HG02852 (cell line): ENCODE data around the gene SPRR5.

ENCODE experiments used
- ATAC-seq: cut with Tn5 transposase; IDR thresholded peaks from one replicate; pipeline ENCODE4 v1.9.1; 2021; ENCODE audit warnings: mild to moderate bottlenecking, moderate library complexity; ENCODE audit not compliant: unreplicated experiment

Gene SPRR5, protein sequence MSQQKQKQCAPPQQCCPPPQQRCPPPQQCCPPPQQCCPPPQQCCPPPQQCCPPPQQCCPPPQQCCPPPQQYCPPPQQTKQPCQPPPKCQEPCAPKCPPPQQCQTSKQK

DNA sequence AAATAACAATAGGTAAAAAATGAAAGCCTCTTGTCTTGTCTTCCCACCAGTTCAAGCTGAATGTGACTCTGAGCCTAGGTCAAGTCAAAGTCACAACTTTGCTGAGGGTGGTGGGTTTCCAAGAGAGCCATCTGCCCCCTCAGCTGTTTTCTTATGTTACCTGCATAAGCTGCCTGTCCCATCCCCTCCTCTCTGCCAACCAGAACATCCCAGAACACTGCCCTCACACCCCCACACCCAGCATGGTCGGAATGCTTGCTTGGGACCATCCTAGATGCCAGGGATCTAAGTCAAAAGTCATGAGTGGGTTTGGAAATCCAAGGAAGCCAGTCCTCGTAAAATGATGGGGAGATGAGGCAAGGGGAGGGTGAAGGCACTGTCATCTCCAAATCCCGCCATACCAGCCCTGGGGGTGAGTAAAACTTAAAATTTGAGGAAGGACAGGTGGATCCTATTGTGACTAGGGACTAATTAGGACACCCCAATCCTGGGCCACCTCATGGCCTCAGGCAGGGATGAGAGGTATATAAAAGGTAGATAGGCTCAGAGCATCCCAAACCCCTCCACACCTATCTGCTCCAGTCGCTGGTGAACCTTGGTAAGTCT, at the start of gene SPRR5:
SPRR5 (plus strand) TSS at position 556 of the 606 bp plus-strand sequence. CDS start 1,349 bp downstream, outside the sequence.
- no peak for ATAC-seq

DNA sequence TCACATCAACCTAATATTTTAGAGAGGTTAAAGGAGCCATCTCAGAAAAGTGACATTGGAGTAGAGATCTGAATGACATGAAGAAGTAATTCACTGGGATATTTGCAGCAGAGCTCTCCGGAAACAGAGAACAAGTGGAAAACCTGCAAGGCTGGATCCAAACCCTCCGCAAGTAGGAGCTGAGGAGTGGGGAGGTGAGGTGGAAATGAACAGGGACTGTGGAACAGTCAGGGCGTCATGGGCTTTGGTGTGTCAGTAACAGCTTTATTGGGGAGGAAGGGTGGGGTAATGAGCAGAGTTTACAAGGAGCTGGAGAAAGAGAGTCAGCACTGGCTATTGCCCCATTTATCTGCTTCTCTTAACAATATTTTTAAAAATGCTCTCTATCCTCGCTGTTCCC, 48.0 kb upstream of the SPRR5 start:
- ATAC-seq, result no peak

DNA sequence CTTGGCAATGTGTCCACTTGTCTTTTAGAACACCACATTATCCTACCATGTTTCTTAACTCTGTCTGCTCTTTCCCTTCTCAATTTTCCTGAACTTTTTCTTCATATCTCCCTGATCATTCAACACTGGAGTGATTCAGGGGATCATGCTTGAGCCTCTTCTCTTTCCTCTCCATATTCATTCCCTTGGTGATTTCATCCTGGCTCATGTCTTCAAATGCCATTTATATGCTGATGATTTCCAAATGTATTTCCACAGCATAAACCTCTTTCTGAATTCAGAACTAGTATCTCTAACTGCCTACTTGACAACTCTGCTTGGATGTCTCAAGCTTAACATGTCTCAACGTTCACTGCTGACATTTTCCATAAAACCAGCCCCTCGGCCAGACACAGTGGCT, 47.1 kb upstream of the SPRR5 start:
- no peak for ATAC-seq

DNA sequence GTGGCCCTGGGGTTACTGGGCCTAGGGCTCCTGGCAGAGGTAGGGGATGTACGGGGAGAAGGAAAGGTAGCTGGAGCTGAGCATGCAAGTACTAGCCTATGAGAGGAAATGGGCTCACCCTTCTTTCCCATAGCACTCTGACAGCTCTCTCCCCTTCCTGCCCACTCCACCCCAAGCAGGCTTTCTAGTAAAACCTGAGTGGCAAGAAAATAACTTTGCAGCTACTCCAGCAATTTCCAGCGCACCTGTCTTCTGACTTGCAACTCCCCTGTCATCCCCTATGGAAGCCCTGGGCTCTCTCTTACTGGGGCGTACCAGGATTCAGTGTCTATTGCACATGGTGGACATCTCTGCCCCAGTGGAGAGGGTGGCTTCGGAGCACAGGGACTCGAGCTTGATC, 45.4 kb upstream of the SPRR5 start:
- no peak for ATAC-seq

DNA sequence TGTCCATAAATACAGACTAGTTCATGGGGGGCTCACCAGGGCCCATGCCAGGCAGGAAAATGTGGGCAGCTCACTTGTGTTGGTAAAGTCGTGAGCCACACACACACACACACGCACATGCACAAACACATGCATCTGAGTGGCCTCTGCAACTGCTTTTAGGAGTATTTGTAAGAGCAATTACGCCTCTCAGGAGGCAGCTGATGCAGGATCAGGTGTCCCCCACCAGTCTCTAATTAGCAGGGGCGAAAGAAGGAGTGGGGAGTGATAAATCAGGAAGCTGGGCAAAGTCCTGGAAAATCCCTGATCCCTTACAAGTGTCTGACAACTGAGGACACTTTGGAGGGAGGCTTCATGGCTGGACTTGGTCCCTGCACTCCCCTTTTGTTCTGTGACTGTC, 44.4 kb upstream of the SPRR5 start:
- no peak for ATAC-seq

DNA sequence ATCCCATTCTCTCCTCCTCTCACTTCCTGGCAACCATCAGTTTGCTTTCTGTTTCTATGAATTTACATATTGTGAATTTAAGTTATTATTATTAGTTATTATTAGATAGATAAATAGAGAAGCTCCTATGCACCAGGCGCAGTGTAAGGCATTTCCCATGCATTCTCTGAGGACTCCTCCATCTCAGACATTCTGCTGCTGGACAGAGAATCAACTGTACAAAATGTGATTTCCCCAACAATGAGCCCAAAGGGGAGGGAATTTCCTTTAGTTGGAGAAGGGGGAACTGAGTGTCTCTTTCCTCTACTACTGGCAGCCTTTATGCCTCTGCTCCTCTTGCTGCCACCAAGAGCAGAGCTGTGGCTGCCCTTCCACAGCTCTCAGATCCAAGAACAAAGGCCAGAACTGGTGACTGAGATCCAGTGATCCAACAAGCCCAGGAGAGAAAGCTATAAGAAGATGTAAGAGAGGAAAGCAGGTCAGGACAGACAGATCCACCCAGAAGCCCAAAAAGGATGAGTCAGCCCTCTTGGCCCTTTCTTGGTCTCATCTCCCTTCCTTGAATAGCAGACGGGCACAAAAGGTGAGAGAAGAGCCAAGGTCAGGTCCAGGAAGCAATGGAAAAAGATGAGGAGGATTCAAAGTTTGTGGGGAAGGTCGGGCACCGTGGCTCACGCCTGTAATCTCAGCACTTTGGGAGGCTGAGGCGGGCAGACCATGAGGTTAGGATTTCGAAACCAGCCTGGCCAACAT, 42.1 kb upstream of the SPRR5 start:
- no peak for ATAC-seq

DNA sequence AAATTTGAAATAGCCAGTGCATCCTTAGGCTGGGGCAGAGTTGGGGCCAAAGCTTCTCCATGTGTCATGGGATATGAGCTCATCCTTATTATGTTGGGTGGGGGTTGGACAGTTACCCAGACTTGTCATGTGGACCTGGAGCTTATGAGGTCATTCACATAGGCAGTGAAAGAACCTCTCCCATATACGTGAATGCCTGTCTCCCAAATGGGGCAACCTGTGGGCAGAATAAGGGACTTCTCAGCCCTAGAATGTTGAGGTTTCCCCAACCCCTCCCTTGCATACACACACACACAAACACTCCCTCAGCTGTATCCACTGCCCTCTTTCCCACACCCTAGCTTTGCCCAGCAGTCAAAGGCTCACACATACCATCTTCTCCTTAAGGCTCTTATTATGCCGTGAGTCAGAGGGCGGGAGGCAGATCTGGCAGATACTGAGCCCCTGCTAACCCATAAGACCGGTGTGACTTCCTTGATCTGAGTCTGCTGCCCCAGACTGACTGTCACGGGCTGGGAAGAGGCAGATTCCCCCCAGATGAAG, 40.9 kb upstream of the SPRR5 start:
- ATAC-seq, result no peak

DNA sequence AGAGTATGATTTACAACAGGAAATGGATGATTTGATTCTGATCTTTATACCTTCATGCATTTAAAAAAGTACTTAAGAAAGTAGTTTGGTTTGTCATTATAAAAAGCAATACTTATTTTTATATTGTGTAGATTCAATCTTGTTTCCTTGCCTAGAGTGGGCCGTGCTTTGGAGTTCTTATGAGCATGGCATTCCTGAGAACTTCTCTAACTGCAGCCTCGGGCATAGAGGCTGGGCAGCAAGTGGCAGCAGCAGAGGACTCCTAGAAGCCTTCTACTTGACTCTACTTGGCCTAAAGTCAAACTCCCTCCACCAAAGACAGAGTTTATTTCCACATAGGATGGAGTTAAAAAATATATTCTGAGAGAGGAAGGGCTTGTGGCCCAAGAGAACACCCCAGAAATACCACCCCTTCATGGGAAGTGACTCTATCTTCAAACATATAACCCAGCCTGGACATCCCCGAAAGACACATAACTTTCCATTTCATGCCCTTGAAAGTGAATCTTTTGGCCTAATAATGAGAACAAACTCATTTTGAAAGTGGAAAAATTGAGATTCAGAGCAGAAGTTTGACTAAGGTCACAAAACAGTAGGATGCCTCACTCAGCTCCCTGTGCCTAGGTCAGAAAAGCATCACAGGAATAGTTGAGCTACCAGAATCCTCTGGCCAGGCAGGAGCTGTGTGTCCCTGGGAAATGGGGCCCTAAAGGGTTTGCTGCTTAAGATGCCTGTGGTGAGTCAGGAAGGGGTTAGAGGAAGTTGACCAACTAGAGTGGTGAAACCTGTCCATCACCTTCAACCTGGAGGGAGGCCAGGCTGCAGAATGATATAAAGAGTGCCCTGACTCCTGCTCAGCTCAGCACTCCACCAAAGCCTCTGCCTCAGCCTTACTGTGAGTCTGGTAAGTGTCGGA, 39.1 kb upstream of the SPRR5 start, which contains the start of gene IVL:
IVL (plus strand) TSS at position 861 of the 916 bp plus-strand sequence. CDS start 1,252 bp downstream, outside the sequence.
- ATAC-seq, result peak; percentile 71

DNA sequence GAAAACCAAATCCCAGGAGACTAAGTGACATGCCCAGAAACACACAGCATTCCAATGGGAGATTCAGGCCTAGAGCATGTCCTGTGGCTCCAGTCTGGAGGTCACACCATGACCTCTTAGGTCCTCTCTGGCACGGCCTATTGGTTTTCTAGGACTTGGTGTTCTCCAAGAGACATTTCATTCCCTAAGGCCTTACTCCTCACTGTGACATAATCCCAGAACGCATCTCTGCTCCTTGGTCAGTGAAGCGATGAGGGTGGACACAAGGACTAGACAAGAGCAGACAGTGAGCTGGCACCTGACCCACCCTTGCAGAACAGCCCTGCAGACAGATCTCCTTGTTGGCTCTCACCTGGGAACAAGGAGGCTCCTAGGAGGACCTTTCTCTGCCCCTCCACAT, 37.8 kb upstream of the SPRR5 start:
- no peak for ATAC-seq

DNA sequence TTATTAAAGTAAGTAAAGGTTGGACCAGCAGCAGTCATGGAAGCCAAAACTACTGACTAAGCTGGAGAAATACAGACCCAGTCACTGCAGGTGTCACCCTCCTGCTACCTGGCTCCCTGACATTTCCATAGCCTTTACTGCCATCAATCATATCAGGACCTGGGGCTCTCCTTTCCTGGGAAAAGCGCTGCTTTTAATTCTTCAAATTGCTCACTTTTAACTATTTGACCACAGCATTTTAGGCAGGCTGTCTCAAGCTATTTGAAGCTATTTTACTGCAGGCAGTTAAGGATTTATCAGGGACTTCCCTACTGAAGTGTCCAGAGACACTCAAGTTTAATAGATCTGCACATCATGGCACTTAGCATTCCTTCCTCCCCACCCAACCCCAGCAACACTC, 34.5 kb upstream of the SPRR5 start:
- ATAC-seq, result no peak

DNA sequence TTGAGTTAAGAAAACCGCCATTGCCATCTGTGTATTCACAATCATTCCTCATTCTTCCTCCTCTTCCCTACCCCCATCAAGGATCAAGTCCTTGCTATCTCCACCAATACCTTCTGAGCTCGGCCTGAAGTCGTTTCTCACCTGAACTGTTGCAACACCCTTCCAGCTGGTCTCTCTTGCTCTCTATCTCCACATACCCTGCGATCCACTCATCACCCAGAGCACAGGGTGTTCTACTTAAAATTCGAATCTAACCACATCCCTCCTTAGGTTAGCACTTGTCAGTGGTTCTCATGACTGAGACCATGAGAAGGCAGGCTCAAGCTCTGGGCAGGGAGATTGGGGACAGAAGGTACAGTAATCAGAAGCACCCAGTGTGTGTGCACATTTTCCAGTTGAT, 34.1 kb upstream of the SPRR5 start:
- no peak for ATAC-seq

DNA sequence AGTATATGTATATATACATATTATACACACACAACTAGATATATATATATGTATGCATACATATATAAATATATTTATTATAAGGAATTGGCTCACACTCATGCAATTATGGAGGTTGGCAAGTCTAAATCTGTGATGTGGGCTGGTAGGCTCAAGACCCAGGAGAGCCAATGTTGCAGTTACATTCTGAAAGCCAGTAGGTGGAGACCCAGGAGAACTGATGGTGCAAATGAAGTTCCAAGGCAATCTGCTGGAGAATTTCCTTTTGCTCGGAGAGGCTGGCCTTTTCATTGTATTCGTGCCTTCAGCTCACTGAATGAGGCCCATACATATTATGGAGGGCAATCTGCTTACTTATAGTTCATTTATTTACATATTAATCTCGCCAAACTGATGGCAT, 29.2 kb upstream of the SPRR5 start:
- no peak for ATAC-seq

DNA sequence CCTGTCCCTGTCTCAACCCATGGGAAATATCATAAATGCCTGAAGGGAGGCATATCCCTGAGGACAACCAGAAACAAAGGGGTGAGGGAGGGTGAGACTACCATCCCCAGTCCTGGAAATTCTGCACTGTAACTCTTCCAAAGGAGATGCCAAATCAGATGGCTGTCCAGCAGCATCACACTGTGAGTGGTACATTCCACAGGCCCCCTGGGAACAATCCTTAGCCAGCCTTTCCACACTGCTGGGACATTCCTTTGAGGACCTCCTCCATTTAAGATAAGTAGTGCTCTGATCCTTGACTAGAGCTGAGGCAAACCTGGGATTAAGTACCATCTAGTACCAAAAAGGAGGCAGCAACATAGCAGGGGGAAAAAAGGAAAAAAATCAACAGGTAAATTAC, 27.9 kb upstream of the SPRR5 start:
- no peak for ATAC-seq

DNA sequence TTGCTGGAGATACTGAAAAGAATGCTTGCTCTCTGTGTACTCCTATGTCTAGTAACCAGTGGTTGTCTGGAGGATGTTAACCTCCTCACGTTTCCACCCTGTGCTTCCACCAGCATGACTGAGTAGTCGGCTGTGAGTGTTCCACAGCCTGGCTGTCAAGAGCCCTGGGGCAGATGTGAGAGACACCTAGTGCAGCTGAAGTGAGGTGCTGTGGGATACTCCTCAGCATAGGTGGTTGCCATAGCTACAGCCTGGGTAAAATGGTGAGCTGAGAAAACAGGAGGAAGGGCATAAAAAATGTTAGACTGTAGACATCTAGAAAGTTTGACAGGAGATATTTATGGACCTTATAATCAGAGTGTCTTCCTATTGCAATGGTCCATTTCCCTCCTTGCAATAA, 22.8 kb upstream of the SPRR5 start:
- no peak for ATAC-seq

DNA sequence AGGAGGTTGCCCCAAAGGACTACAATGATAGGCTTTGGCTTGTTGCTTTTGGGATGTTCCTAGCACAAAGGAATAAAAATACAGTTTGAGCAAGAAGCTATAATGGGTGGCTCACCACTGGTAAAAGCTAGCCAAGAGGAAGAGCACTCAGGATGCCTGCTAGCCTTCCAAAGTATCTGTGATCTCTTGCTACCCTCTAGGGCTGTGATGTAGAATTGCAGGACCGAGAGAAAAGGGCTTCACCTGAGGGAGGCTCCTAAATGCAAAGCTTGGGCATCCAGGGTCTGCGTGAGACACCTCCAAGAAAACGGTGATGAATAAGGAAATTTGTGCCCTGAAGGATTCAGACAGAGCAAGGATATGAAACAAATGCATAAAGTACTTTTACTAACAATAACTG, 20.9 kb upstream of the SPRR5 start:
- ATAC-seq, result peak; percentile 52

DNA sequence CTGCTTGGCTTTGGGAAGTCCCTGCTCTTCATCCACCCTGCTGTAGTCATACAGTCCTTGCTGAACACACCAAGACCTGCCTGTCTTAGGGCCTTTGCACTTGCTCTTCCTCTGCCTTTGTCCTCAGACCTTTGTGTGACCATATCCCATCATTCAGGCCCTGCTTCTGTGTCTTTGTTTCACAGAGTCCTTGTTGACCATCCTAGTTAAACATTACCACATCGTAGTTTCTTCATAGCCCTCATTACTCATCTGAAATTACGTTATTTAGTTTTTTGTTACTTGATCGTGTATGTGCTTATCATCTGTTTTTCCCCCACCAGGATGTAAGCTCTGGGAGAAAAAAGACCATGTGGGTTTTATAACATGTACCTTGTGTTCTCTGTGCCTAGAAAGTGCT, 18.3 kb upstream of the SPRR5 start:
- ATAC-seq, result no peak

DNA sequence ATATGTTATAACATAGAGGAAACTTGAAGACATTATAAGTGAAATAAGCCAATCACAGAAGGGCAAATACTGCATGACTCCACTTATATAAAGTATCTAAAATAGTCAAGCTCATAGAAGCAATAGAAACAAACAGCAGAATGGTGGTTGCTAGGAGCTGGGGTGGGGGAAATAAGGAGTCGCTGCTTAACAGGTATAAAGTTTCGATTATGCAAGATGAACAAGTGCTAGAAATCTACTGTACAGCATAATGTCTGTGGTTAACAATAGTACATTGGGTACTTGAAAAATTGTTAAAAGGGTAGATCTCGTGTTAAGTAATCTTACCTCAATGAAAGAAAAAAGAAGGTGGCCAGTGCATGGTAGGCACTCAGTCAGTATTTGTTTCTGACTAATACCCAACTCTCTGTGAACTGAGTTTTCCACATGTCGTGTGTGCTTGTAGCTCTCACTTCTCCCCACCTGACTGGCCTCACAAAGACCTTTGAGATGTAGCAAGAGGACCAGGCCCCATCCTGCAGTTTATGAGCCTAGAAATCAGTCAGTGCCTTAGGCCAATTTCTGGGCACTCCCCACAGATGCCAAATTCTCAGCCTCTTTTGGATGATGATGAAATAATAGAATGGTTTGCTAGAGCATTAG, 14.7 kb upstream of the SPRR5 start:
- no peak for ATAC-seq

DNA sequence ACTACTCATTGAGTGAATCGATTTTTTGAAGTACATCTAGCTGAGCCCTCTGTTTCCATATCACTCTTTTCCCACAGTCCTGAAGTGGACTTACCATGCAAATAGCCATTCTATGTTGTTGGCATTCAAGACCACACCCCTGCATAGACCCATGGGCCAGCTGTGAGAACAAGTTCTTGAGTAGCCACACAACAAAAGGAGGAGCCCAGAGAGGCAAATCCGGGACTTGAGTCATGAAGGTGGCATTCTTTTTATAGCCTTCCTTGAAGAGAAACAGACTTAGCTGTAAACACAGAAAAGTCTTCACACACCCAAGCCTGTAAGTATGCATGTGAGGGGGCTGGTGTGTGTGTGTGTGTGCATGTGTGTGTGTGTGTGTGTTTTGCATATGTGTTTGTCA, 13.8 kb upstream of the SPRR5 start:
- ATAC-seq, result no peak

DNA sequence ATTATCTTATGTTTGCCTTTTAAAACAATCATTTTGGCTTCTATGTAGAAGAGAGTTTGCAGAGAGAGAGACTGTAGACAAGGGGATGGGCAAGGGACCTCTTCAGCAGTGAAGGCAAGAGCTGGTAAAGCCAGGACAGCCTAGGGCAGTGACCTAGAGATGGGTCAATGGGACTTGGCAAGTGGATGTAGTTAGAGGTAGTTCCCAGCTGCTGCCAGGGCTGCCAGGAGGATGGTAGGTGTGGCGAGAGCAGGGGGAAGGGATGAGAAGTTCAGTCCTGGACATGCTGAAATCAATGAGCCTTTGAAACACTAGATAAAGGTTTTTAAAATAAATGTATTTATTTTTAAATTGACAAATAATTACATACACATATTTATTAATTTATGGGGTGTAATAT, 6.4 kb upstream of the SPRR5 start:
- no peak for ATAC-seq

DNA sequence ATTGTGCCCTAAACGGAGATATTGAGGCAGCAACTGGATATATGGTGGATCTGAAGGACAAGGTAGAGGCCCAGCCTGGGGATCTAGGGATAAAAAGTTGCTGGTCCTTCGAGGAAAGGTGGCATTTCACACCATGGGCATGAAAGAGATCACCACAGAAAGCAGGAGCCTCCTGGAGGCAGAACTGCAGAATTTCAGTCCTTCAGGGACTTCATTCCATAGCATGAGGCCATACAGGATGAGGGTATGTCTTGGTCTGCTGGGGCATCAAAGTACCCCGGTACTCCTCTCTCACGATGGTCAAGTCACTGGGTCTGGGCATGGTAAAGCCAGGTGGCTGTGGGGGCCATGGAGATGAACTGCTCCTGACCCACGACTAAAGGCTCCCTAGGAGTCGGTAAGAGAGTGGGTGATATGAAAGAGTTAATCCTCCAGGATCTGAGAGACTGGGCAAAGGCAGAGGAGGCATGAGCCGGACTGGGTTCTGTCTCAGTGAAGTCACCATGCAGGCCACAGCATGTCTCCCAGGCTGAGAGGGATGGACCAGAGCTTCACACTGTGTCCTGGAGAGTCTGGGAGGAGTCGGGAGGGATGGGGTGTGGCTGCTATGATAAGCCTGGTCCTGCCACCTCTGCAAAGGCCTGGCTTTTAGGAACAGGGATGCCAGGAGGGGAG, 5.8 kb upstream of the SPRR5 start:
- no peak for ATAC-seq
